Smooth muscle cell (in vitro differentiated cells): ENCODE results near the gene ARHGEF4. TPM values are rescaled to one million over a fixed set of nuclear protein-coding genes. Genes with fewer than 3 reads are reported as not detected.

Experiments
- DNase-seq: peaks from one replicate; lab custom pipeline; 2025; ENCODE audit not compliant: unreplicated experiment; lab: John Stamatoyannopoulos, UW
- H2AFZ ChIP-seq: fragments of 200-600 bp; sonication (generic); 2 replicates; pipeline ENCODE4 v1.6.0; 2016; ENCODE audit warnings: antibody characterized with exemption, low read depth, mild to moderate bottlenecking
- H3F3A ChIP-seq: fragments of 200-600 bp; sonication (generic); 2 replicates; pipeline ENCODE4 v1.6.0; 2017; ENCODE audit warnings: antibody characterized with exemption, low read depth
- H3K27ac ChIP-seq: fragments of 200-600 bp; sonication (generic); 2 replicates; pipeline ENCODE4 v1.5.1; 2016; ENCODE audit warnings: low read depth, mild to moderate bottlenecking
- H3K27me3 ChIP-seq: fragments of 200-600 bp; sonication (generic); 2 replicates; pipeline ENCODE4 v1.6.1; 2016; ENCODE audit warnings: low read depth, mild to moderate bottlenecking
- H3K36me3 ChIP-seq: fragments of 200-600 bp; sonication (generic); 2 replicates; pipeline ENCODE4 v1.5.1; 2016; ENCODE audit warnings: low read depth
- H3K4me1 ChIP-seq: fragments of 200-600 bp; sonication (generic); 2 replicates; pipeline ENCODE4 v1.5.1; 2016; ENCODE audit warnings: low read depth
- H3K4me2 ChIP-seq: fragments of 200-600 bp; sonication (generic); 2 replicates; pipeline ENCODE4 v1.6.0; 2016; ENCODE audit warnings: mild to moderate bottlenecking
- H3K4me3 ChIP-seq: fragments of 200-600 bp; sonication (generic); 2 replicates; pipeline ENCODE4 v1.5.1; 2016; ENCODE audit warnings: mild to moderate bottlenecking
- H3K79me2 ChIP-seq: fragments of 200-600 bp; sonication (generic); 2 replicates; pipeline ENCODE4 v1.6.0; 2016; ENCODE audit warnings: low read depth, mild to moderate bottlenecking
- H3K9ac ChIP-seq: fragments of 200-600 bp; sonication (generic); 2 replicates; pipeline ENCODE4 v1.6.0; 2016; ENCODE audit warnings: low read depth
- H3K9me3 ChIP-seq: fragments of 200-600 bp; sonication (generic); replicated peaks from 2 replicates; pipeline ENCODE4 v1.5.1; 2016; ENCODE audit warnings: low read depth
- H4K20me1 ChIP-seq: fragments of 200-600 bp; sonication (generic); 2 replicates; pipeline ENCODE4 v1.6.0; 2016; ENCODE audit warnings: low read depth
- CTCF ChIP-seq: fragments of 200-600 bp; sonication (generic); IDR thresholded peaks from 2 replicates; pipeline ENCODE4 v1.5.1; 2017; ENCODE audit warnings: borderline replicate concordance, mild to moderate bottlenecking, antibody characterized with exemption; ENCODE audit not compliant: insufficient read depth, poor library complexity, severe bottlenecking
- WGBS: methylation state at CpG from one replicate; pipeline ENCODE4 v1.1.7; 2016; ENCODE audit warnings: low lambda C conversion rate; 5-methylcytosine and 5-hydroxymethylcytosine counted together
- polyA plus RNA-seq: library from polyadenylated mRNA; unstranded; fragments of >200 nt; fragmentation: Nextera tagmentation; extraction: Ambion mirVana; gene quantifications from 2 replicates; pipeline ENCODE4 v1.2.1, GENCODE V29; 2016
- total RNA-seq: library from RNA; depleted of rRNA; stranded (reverse); fragments of >200 nt; gene quantifications from 2 replicates; pipeline ENCODE4 v1.2.3, GENCODE V29; 2014

ARHGEF4 gene
- total and polyA plus RNA-seq, 2 experiments from 2014 or later = 14.9 to 16.0 TPM

DNA sequence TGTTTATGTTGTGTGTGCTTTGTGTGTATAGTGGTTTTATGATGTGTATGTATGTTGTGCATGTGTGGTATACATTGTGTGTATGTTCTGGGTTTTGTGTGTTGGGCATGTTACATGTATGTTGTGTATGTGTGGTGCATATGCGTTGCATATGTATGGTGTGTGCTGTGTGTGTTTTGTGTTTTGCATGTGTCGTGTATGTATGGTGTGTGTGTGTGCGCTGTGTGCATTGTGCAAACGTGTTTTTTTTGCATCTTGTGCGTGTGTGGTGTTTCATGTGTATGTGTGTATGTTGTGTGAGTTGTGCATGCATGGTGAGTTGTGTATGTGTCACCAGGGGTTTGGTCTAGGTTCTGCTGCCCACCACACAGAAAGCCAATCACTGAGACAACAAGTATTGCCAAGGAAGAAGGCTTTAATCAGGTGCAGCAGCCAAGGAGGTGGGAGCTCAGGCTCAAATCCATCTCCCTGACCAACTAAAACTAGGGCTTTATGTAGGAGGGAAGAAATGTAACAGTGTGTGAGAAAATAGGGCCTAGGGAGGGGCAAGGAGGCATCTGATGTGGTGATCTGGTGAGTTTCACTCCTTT, 140.8 kb downstream of the ARHGEF4 start:
- TF ChIP-seq CTCF = no peak
- Histone ChIP-seq H3K4me1 (no peaks in the 10 kb centered on the region), H3K79me2 (no peaks in the 10 kb centered on the region), H3K4me3 (no peak overlapping the region), H3K9me3 (no peaks in the 10 kb centered on the region), H4K20me1 (no peaks in the 10 kb centered on the region), H3F3A (no peaks in the 10 kb centered on the region), H3K4me2 (no peak overlapping the region), H3K9ac (no peak overlapping the region), H3K27me3 (no peaks in the 10 kb centered on the region), H3K36me3 (no peaks in the 10 kb centered on the region), H2AFZ (no peak overlapping the region), H3K27ac (no peak overlapping the region)
- 96% methylated on average over 5 of the region's 5 CpGs for WGBS
- no peak for DNase-seq

DNA sequence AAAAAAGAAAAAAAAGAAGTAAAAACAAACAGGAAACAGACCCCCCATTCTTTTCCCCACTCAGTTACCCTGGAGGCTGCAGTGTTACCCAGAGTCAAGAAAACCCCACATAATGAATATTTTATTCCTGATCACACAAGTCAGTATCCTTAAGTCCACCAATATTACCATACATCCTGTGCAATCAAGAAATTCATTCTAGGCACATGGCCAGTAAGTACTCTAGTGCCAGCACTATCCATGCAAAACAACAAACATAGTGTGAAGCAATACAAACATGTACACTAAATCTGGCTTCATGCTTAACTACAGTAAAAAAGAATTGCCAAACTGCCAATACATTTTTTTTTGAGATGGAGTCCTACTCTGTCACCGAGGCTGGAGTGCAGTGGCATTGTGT, 145.0 kb downstream of the ARHGEF4 start:
- H3K27me3 ChIP-seq = no peaks in the 10 kb centered on the region
- DNase-seq = no peak
- no peaks in the 10 kb centered on the region for H3K9me3 ChIP-seq
- H2AFZ ChIP-seq = no peak overlapping the region
- no peak overlapping the region for H3K4me2 ChIP-seq
- TF ChIP-seq CTCF = no peak
- H3K79me2 ChIP-seq = no peaks in the 10 kb centered on the region
- no peaks in the 10 kb centered on the region for H4K20me1 ChIP-seq
- no peak overlapping the region for H3K27ac ChIP-seq
- WGBS = 81% methylated on average over 1 of the region's 1 CpG
- H3K36me3 ChIP-seq = no peaks in the 10 kb centered on the region
- H3F3A ChIP-seq = no peaks in the 10 kb centered on the region
- no peaks in the 10 kb centered on the region for H3K4me1 ChIP-seq
- H3K4me3 ChIP-seq = no peak overlapping the region
- no peak overlapping the region for H3K9ac ChIP-seq

DNA sequence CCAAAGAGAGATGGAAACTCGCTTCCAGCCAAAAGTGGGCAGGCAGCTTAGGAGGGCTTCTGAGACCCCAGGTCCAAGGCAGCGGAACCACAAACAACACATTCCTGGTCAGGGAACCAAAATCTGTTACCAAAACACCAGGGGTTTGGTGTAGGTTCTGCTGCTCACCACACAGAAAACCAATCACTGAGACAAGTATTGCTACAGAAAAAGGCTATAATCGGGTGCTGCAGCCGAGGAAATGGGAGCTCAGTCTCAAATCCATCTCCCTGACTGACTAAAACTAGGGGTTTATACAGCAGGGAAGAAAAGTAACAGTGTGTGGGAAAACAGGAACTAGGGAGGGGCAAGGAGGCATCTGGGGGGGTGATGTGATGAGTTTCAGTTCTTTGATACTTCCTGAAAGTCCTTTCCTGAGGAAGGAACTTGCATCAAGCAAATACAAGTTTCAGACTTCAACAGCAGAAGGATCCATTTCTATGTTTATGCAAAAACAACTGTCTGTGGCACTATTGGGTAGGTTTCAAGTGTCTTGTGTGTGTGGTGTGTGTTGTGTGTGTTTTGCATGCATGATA, 148.6 kb downstream of the ARHGEF4 start:
- DNase-seq = no peak
- no peaks in the 10 kb centered on the region for H3K4me1 ChIP-seq
- H4K20me1 ChIP-seq = no peaks in the 10 kb centered on the region
- H3K27me3 ChIP-seq = no peaks in the 10 kb centered on the region
- H3K9me3 ChIP-seq = no peaks in the 10 kb centered on the region
- TF ChIP-seq CTCF = no peak
- H3K9ac ChIP-seq = no peak overlapping the region
- no peaks in the 10 kb centered on the region for H3K36me3 ChIP-seq
- H3K4me3 ChIP-seq = no peak overlapping the region
- no peaks in the 10 kb centered on the region for H3F3A ChIP-seq
- no peak overlapping the region for H3K4me2 ChIP-seq
- 94% methylated on average over 4 of the region's 4 CpGs for WGBS
- no peak overlapping the region for H3K27ac ChIP-seq
- no peak overlapping the region for H2AFZ ChIP-seq
- H3K79me2 ChIP-seq = no peaks in the 10 kb centered on the region
